WTC11 (cell line): Measurements from ENCODE around the gene AREL1. TPM values are rescaled to one million over a fixed set of nuclear protein-coding genes. Genes with fewer than 3 reads are reported as not detected.

Experiments used
- ATAC-seq: fragments of 200-7000 bp; cut with Tn5 transposase; 2 replicates; pipeline ENCODE4 v1.10.0; 2021; ENCODE audit warnings: mild to moderate bottlenecking, moderate library complexity
- CTCF ChIA-PET: fragments of 300-600 bp; sonication (Branson Sonifier 250); formaldehyde crosslinking; loops from one replicate; lab custom pipeline; 2021; ENCODE audit warnings: antibody characterized with exemption; lab: Charles Lee
- POLR2A ChIA-PET: fragments of 350-600 bp; sonication (Branson Sonifier 250); formaldehyde crosslinking; loops from one replicate; lab custom pipeline; 2021; ENCODE audit warnings: antibody characterized with exemption; lab: Charles Lee
- DNase-seq: peaks from one replicate; pipeline ENCODE4 v3.0.0; 2021; ENCODE audit warnings: low spot score
- H3K27ac Mint-ChIP-seq: 2 replicates; pipeline ENCODE4 v1.8.0; 2021; ENCODE audit warnings: mixed read lengths
- H3K27me3 Mint-ChIP-seq: 2 replicates; pipeline ENCODE4 v1.8.0; 2021; ENCODE audit warnings: low read depth, mild to moderate bottlenecking, moderate library complexity, mixed read lengths
- H3K36me3 Mint-ChIP-seq: 2 replicates; pipeline ENCODE4 v1.8.0; 2021; ENCODE audit warnings: mixed read lengths
- H3K4me1 Mint-ChIP-seq: 2 replicates; pipeline ENCODE4 v1.8.0; 2022; ENCODE audit warnings: mixed read lengths
- H3K4me3 Mint-ChIP-seq: 2 replicates; pipeline ENCODE4 v1.8.0; 2021; ENCODE audit warnings: mild to moderate bottlenecking, moderate library complexity, mixed read lengths
- H3K9me3 Mint-ChIP-seq: 2 replicates; pipeline ENCODE4 v1.8.0; 2021; ENCODE audit warnings: mixed read lengths
- ESRRA ChIP-seq: sonication (generic); formaldehyde crosslinking; IDR thresholded peaks from 2 replicates; pipeline ENCODE4 v1.8.1; 2022; ENCODE audit warnings: mild to moderate bottlenecking, missing genetic modification reagents, borderline replicate concordance
- GTF2I ChIP-seq: fragments of 250-450 bp; sonication (Bioruptor Pico); conservative IDR thresholded peaks from 2 replicates; pipeline ENCODE4 v1.4.0; 2021; ENCODE audit warnings: mild to moderate bottlenecking
- IRF2 ChIP-seq: sonication (generic); formaldehyde crosslinking; IDR thresholded peaks from 2 replicates; pipeline ENCODE4 v1.8.0; 2022; ENCODE audit warnings: low read depth, missing genetic modification reagents, borderline replicate concordance
- NFYB ChIP-seq: sonication (generic); formaldehyde crosslinking; conservative IDR thresholded peaks from 2 replicates; pipeline ENCODE4 v1.8.0; 2022; ENCODE audit warnings: low read depth, missing genetic modification reagents
- RELA ChIP-seq: sonication (generic); formaldehyde crosslinking; IDR thresholded peaks from 2 replicates; pipeline ENCODE4 v1.8.1; 2022; ENCODE audit warnings: missing genetic modification reagents, mild to moderate bottlenecking, borderline replicate concordance
- TCF7 ChIP-seq: sonication (generic); formaldehyde crosslinking; IDR thresholded peaks from 2 replicates; pipeline ENCODE4 v1.8.0; 2022; ENCODE audit warnings: mild to moderate bottlenecking, low read depth, missing genetic modification reagents, moderate library complexity
- ZNF138 ChIP-seq: sonication (generic); formaldehyde crosslinking; conservative IDR thresholded peaks from 2 replicates; pipeline ENCODE4 v1.8.1; 2022; ENCODE audit warnings: mild to moderate bottlenecking, moderate library complexity, missing genetic modification reagents
- ZNF317 ChIP-seq: sonication (generic); formaldehyde crosslinking; IDR thresholded peaks from 2 replicates; pipeline ENCODE4 v1.8.1; 2023; ENCODE audit warnings: low read depth, mild to moderate bottlenecking, moderate library complexity, missing genetic modification reagents, borderline replicate concordance
- ZNF671 ChIP-seq: fragments of 250-450 bp; sonication (Bioruptor Pico); IDR thresholded peaks from 2 replicates; pipeline ENCODE4 v1.8.0; 2021; ENCODE audit warnings: mild to moderate bottlenecking
- total RNA-seq: library from RNA; stranded (reverse); gene quantifications from 3 replicates; pipeline ENCODE4 v1.2.3, GENCODE V29; 2021
- TF ChIP-seq, protein P1 (sequence below): sonication (generic); formaldehyde crosslinking; IDR thresholded peaks from 2 replicates; pipeline ENCODE4 v1.8.0; 2023; ENCODE audit warnings: missing genetic modification reagents
- TF ChIP-seq, protein P2 (sequence below): sonication (generic); formaldehyde crosslinking; IDR thresholded peaks from 2 replicates; pipeline ENCODE4 v1.8.0; 2023; ENCODE audit warnings: mild to moderate bottlenecking, missing genetic modification reagents
- TF ChIP-seq, protein P3 (sequence below): fragments of 250-450 bp; sonication (Bioruptor Pico); IDR thresholded peaks from 2 replicates; pipeline ENCODE4 v1.8.0; 2021; ENCODE audit warnings: mild to moderate bottlenecking
- TF ChIP-seq, protein P4 (sequence below): sonication (generic); formaldehyde crosslinking; IDR thresholded peaks from 2 replicates; pipeline ENCODE4 v1.8.1; 2023; ENCODE audit warnings: mild to moderate bottlenecking, missing genetic modification reagents
- TF ChIP-seq, protein P5 (sequence below): sonication (generic); formaldehyde crosslinking; IDR thresholded peaks from 2 replicates; pipeline ENCODE4 v1.8.1; 2022; ENCODE audit warnings: mild to moderate bottlenecking, moderate library complexity, missing genetic modification reagents
- TF ChIP-seq, protein P6 (sequence below): sonication (generic); formaldehyde crosslinking; IDR thresholded peaks from 2 replicates; pipeline ENCODE4 v1.8.1; 2023; ENCODE audit warnings: mild to moderate bottlenecking, moderate library complexity, missing genetic modification reagents
- TF ChIP-seq, protein P7 (sequence below): sonication (generic); formaldehyde crosslinking; IDR thresholded peaks from 2 replicates; pipeline ENCODE4 v1.8.0; 2022; ENCODE audit warnings: mild to moderate bottlenecking, missing genetic modification reagents

Gene AREL1
- total RNA-seq, 1 experiment from 2014 or later = 37.0 TPM

DNA sequence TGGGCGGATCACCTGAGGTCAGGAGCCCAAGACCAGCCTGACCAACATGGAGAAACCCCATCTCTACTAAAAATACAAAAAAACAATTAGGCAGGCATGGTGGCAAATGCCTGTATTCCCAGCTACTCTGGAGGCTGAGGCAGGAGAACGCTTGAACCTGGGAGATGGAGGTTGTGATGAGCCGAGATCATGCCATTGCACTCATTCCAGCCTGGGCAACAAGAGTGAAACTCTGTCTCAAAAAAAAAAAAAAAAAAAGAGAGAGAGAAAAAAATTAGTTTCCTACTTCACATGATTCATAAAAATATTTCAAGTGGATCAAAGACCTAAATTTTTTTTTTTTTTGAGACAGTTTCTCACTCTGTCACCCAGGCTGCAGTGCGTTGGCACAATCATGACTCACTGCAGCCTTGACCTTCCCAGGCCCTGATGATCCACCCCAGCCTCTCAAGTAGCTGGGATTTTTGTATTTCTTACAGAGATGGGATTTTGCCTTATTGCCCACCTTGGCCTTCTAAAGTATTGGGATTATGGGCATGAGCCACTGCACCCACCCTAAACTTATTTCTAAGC, 25.0 kb upstream of the AREL1 start (continued):
- no peak for TF ChIP-seq RELA (CRISPR knock-in tag)
- no peak for TF ChIP-seq NFYB (CRISPR knock-in tag)
- TF ChIP-seq TCF7 = no peak
- no peak for TF ChIP-seq GTF2I

DNA sequence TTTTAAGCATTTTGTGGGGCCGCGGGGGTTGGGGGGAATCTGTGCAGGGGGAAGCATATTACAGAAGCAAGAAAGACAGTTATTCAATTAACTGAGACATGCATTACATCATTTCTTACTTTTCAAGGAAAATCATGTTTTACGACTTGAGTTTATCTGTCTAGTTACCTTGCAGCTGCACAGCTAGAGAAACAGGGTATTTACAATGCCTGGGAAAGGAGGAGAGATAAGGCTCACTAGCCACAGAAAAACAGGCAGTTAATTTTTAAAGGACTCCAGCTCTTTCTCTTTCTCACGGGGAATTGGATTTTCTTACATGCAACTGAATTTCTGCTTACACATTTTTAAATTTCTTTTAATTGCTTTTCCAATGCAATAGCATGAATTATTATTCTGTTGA, 22.2 kb upstream of the AREL1 start:
- no peak overlapping the region for H3K4me3 Mint-ChIP-seq
- no peaks in the 10 kb centered on the region for H3K9me3 Mint-ChIP-seq
- no peak for DNase-seq
- H3K27ac Mint-ChIP-seq = no peak overlapping the region
- H3K4me1 Mint-ChIP-seq = no peaks in the 10 kb centered on the region
- CTCF ChIA-PET = no interaction called here
- POLR2A ChIA-PET = no interaction called here
- no peaks in the 10 kb centered on the region for H3K27me3 Mint-ChIP-seq
- TF ChIP-seq TCF7 (no peak), ESRRA (CRISPR knock-in tag) (no peak), ZNF317 (CRISPR knock-in tag) (no peak), NFYB (CRISPR knock-in tag) (no peak), ZNF671 (CRISPR knock-in tag) (no peak), IRF2 (CRISPR knock-in tag) (no peak), ZNF138 (CRISPR knock-in tag) (no peak)
- TF ChIP-seq, protein P1, sequence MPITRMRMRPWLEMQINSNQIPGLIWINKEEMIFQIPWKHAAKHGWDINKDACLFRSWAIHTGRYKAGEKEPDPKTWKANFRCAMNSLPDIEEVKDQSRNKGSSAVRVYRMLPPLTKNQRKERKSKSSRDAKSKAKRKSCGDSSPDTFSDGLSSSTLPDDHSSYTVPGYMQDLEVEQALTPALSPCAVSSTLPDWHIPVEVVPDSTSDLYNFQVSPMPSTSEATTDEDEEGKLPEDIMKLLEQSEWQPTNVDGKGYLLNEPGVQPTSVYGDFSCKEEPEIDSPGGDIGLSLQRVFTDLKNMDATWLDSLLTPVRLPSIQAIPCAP = no peak
- TF ChIP-seq, protein P2, sequence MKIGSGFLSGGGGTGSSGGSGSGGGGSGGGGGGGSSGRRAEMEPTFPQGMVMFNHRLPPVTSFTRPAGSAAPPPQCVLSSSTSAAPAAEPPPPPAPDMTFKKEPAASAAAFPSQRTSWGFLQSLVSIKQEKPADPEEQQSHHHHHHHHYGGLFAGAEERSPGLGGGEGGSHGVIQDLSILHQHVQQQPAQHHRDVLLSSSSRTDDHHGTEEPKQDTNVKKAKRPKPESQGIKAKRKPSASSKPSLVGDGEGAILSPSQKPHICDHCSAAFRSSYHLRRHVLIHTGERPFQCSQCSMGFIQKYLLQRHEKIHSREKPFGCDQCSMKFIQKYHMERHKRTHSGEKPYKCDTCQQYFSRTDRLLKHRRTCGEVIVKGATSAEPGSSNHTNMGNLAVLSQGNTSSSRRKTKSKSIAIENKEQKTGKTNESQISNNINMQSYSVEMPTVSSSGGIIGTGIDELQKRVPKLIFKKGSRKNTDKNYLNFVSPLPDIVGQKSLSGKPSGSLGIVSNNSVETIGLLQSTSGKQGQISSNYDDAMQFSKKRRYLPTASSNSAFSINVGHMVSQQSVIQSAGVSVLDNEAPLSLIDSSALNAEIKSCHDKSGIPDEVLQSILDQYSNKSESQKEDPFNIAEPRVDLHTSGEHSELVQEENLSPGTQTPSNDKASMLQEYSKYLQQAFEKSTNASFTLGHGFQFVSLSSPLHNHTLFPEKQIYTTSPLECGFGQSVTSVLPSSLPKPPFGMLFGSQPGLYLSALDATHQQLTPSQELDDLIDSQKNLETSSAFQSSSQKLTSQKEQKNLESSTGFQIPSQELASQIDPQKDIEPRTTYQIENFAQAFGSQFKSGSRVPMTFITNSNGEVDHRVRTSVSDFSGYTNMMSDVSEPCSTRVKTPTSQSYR (CRISPR knock-in tag) = no peak
- TF ChIP-seq, protein P3, sequence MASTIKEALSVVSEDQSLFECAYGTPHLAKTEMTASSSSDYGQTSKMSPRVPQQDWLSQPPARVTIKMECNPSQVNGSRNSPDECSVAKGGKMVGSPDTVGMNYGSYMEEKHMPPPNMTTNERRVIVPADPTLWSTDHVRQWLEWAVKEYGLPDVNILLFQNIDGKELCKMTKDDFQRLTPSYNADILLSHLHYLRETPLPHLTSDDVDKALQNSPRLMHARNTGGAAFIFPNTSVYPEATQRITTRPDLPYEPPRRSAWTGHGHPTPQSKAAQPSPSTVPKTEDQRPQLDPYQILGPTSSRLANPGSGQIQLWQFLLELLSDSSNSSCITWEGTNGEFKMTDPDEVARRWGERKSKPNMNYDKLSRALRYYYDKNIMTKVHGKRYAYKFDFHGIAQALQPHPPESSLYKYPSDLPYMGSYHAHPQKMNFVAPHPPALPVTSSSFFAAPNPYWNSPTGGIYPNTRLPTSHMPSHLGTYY (CRISPR knock-in tag) = no peak
- TF ChIP-seq, protein P4, sequence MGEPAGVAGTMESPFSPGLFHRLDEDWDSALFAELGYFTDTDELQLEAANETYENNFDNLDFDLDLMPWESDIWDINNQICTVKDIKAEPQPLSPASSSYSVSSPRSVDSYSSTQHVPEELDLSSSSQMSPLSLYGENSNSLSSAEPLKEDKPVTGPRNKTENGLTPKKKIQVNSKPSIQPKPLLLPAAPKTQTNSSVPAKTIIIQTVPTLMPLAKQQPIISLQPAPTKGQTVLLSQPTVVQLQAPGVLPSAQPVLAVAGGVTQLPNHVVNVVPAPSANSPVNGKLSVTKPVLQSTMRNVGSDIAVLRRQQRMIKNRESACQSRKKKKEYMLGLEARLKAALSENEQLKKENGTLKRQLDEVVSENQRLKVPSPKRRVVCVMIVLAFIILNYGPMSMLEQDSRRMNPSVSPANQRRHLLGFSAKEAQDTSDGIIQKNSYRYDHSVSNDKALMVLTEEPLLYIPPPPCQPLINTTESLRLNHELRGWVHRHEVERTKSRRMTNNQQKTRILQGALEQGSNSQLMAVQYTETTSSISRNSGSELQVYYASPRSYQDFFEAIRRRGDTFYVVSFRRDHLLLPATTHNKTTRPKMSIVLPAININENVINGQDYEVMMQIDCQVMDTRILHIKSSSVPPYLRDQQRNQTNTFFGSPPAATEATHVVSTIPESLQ (CRISPR knock-in tag) = no peak
- TF ChIP-seq, protein P5, sequence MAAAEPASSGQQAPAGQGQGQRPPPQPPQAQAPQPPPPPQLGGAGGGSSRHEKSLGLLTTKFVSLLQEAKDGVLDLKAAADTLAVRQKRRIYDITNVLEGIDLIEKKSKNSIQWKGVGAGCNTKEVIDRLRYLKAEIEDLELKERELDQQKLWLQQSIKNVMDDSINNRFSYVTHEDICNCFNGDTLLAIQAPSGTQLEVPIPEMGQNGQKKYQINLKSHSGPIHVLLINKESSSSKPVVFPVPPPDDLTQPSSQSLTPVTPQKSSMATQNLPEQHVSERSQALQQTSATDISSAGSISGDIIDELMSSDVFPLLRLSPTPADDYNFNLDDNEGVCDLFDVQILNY (CRISPR knock-in tag) = no peak
- TF ChIP-seq, protein P6, sequence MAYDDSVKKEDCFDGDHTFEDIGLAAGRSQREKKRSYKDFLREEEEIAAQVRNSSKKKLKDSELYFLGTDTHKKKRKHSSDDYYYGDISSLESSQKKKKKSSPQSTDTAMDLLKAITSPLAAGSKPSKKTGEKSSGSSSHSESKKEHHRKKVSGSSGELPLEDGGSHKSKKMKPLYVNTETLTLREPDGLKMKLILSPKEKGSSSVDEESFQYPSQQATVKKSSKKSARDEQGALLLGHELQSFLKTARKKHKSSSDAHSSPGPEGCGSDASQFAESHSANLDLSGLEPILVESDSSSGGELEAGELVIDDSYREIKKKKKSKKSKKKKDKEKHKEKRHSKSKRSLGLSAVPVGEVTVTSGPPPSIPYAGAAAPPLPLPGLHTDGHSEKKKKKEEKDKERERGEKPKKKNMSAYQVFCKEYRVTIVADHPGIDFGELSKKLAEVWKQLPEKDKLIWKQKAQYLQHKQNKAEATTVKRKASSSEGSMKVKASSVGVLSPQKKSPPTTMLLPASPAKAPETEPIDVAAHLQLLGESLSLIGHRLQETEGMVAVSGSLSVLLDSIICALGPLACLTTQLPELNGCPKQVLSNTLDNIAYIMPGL (CRISPR knock-in tag) = no peak
- TF ChIP-seq, protein P7, sequence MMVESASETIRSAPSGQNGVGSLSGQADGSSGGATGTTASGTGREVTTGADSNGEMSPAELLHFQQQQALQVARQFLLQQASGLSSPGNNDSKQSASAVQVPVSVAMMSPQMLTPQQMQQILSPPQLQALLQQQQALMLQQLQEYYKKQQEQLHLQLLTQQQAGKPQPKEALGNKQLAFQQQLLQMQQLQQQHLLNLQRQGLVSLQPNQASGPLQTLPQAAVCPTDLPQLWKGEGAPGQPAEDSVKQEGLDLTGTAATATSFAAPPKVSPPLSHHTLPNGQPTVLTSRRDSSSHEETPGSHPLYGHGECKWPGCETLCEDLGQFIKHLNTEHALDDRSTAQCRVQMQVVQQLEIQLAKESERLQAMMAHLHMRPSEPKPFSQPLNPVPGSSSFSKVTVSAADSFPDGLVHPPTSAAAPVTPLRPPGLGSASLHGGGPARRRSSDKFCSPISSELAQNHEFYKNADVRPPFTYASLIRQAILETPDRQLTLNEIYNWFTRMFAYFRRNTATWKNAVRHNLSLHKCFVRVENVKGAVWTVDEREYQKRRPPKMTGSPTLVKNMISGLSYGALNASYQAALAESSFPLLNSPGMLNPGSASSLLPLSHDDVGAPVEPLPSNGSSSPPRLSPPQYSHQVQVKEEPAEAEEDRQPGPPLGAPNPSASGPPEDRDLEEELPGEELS (CRISPR knock-in tag) = no peak
- ATAC-seq = no peak
- H3K36me3 Mint-ChIP-seq = peaks cover 25% of the 10 kb centered on the region
